Measurements from ENCODE around the gene APBB2. TPM values are rescaled to one million over a fixed set of nuclear protein-coding genes. Genes with fewer than 3 reads are reported as not detected.
"Not testable (repeated sequence)": the region's sequence is repeated elsewhere in the genome, so short reads cannot be mapped to it uniquely, and the experiment has no call there.

APBB2 gene
- total RNA-seq, 1 donor from 2014 or later = 23.9 TPM

- DNase-seq (peak; percentile 64), ATAC-seq (peak; percentile 89)
- intact Hi-C loops (cut with micrococcal nuclease) = no loop called here
Measured at GRCh38 chr4:40918330-40918729, 296.0 kb downstream of the APBB2 start.

GRCh38 chr4:40916880-40917279 is 297.5 kb downstream of the APBB2 start:
- DNase-seq = peak; percentile 53
- intact Hi-C loops (cut with micrococcal nuclease) = no loop called here
- peak; percentile 66 for ATAC-seq

- DNase-seq (no peak), ATAC-seq (peak; percentile 81)
- intact Hi-C loops (cut with micrococcal nuclease) = no loop called here
Measured at GRCh38 chr4:40916218-40916555, 298.2 kb downstream of the APBB2 start.

GRCh38 chr4:40915318-40916217 is 298.8 kb downstream of the APBB2 start:
- intact Hi-C loops (cut with micrococcal nuclease) = no loop called here
- no peak for ATAC-seq
- DNase-seq = no peak

- intact Hi-C loops (cut with micrococcal nuclease) = no loop called here
- no peak for DNase-seq
- no peak for ATAC-seq
Measured at GRCh38 chr4:40912460-40913184, 301.7 kb downstream of the APBB2 start.

GRCh38 chr4:40910706-40911105 is 303.6 kb downstream of the APBB2 start:
- DNase-seq = no peak
- no peak for ATAC-seq
- intact Hi-C loops (cut with micrococcal nuclease) = no loop called here

- peak; percentile 33 for ATAC-seq
- no peak for DNase-seq
- intact Hi-C loops (cut with micrococcal nuclease) = no loop called here
Measured at GRCh38 chr4:40909363-40909876, 304.9 kb downstream of the APBB2 start.

GRCh38 chr4:40908702-40909362 is 305.5 kb downstream of the APBB2 start:
- peak; percentile 84 for ATAC-seq
- intact Hi-C loops (cut with micrococcal nuclease) = no loop called here
- peak; percentile 55 for DNase-seq

GRCh38 chr4:40908297-40908696 is 306.0 kb downstream of the APBB2 start:
- no peak for DNase-seq
- intact Hi-C loops (cut with micrococcal nuclease) = no loop called here
- no peak for ATAC-seq

- intact Hi-C loops (cut with micrococcal nuclease) = no loop called here
- ATAC-seq (no peak), DNase-seq (no peak)
Measured at GRCh38 chr4:40905414-40905813, 308.9 kb downstream of the APBB2 start.

- intact Hi-C loops (cut with micrococcal nuclease); ATAC-seq: not testable (repeated sequence)
Measured at GRCh38 chr4:40900531-40900930, 313.8 kb downstream of the APBB2 start.

GRCh38 chr4:40897557-40898203 is 316.7 kb downstream of the APBB2 start:
- peak; percentile 71 for DNase-seq
- peak; percentile 68 for ATAC-seq
- intact Hi-C loops (cut with micrococcal nuclease) = no loop called here

More at GRCh38 chr4:40900531-40900930, 313.8 kb downstream of the APBB2 start:
- DNase-seq = not testable (repeated sequence)

- DNase-seq (no peak), ATAC-seq (no peak)
- intact Hi-C loops (cut with micrococcal nuclease) = no loop called here
Measured at GRCh38 chr4:40890764-40891163, 323.6 kb downstream of the APBB2 start.

GRCh38 chr4:40890199-40890598 is 324.1 kb downstream of the APBB2 start:
- no peak for ATAC-seq
- intact Hi-C loops (cut with micrococcal nuclease) = no loop called here
- DNase-seq = no peak

- no peak for ATAC-seq
- intact Hi-C loops (cut with micrococcal nuclease) = no loop called here
Measured at GRCh38 chr4:40888933-40889332, 325.4 kb downstream of the APBB2 start.

GRCh38 chr4:40887764-40888131 is 326.6 kb downstream of the APBB2 start:
- no peak for DNase-seq
- intact Hi-C loops (cut with micrococcal nuclease) = no loop called here
- peak; percentile 59 for ATAC-seq

More at GRCh38 chr4:40888933-40889332, 325.4 kb downstream of the APBB2 start:
- DNase-seq = no peak

GRCh38 chr4:40886931-40887763 is 327.2 kb downstream of the APBB2 start:
- ATAC-seq (no peak), DNase-seq (no peak)
- intact Hi-C loops (cut with micrococcal nuclease) = no loop called here

- ATAC-seq = no peak
- intact Hi-C loops (cut with micrococcal nuclease) = no loop called here
Measured at GRCh38 chr4:40881851-40882250, 332.5 kb downstream of the APBB2 start.

More at GRCh38 chr4:40881851-40882250, 332.5 kb downstream of the APBB2 start:
- no peak for DNase-seq

All from left ventricle myocardium superior (tissue), 1 donor.